ENCODE measurements around the gene PCGF2.
A peak's percentile ranks its signal among the peaks of the same experiment; 100 is the strongest.

PCGF2 gene

GRCh38 chr17:38752308-38753070 lies 4.4 kb upstream of the PCGF2 start, which contains the start of gene PSMB3:
TSS of gene PSMB3 (plus strand) at chr17:38752741. CDS start at chr17:38752827, 86 bp downstream.
- H3K4me3 ChIP-seq (ENCODE audit: low read length), result peak within 1 kb of the TSS; percentile 69
- peak; percentile 100 for DNase-seq (ENCODE audit: low read depth, low spot score)

DNA sequence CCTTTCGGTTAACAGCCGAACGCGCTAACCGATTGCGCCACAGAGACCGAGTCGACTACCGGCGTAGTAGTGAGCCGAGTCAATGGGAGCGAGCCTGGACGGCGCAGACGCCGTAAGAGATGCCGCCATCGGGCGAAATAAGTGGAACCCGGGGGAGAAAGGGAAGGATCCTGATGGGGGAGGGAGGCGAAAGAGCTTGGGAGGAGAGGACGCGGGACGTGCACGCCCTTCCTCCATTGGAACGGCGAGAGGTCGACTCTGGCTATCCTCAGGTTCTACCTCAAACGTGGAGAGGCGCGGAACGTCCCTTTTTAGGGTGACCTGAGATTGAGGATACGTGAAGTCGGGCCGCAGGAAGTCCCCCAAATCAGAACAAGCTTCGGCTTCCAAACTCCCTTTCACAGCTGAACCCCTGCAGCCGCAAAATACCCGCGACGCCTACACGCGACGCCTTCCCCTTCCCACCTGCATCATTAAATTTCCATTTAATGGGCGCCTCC lies 3.7 kb upstream of the PCGF2 start:
- DNase-seq (ENCODE audit: low read depth, low spot score), result peak; percentile 77
- H3K4me3 ChIP-seq (ENCODE audit: low read length), result peak overlapping the region; percentile 69

DNA sequence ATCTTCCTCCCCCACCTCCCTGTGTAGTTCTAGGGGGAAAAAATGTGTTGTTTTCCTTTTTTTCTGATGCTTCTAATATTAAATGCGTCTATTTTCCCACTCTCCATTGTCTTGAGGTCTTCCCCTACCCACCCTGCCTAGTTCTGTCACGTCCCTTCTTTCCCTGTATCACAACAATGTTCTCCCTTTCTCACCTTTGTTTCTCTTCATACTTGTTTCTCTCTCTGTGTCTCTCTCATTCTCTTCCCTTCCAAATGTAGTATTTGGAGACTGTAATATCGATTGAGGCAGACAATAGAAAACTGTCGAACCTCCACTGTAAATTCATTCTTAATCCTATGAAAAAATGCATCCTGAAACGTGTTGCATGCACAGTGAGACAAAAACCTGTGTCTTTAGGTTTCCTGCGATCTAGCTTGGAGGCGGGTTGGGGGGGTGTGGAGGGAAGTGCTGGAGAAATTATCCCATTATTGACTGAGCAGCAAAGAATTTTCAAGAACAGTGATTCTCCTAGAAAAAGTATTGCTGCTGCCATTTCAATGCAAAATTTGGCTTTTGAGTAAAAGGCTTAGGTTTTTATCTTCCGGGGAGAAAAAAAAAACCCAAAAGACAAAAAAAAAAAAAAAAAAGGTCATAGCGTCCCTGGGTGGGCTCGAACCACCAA lies 3.1 kb upstream of the PCGF2 start:
- H3K4me3 ChIP-seq (ENCODE audit: low read length), result peak overlapping the region; percentile 69
- DNase-seq (ENCODE audit: low read depth, low spot score), result no peak

DNA sequence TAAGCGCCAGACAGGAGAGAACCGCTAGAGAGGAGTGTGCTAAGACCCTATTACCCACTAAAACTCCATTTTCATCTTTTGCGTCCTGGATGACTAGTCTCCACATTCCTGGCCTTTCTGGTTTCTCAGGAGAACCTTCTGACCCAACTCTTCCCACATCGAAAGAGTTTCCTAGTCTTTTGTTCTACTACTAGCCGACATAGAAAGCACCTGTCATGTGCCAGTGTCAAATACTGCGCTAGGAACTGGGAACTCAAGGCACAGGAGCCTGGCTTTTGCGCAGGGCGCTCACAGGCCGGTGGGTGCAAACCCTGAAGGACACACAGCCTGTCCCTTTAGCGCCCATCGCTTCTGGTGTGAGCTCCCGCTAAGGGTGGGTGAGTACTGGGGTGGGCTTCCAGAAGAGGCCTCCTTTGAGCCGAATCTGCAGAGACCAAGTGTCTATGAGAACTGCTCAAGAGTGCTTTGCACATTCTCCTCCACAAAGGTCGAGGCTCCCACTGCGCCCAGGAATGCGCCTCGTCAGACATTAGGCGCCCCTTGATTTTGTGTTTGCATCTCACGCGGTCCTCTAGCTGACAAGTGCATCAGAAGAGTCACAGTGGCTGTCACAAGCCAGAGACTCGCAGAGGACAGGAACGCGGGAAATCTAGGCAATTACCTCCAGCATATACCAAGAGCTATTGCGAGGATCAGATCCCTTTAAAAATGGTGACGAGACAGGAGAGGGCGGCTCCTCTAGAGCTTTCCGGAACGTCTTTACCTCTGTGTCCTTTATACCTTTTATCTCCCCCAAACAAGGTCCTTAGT lies 2.4 kb upstream of the PCGF2 start:
- peak overlapping the region; percentile 69 for H3K4me3 ChIP-seq (ENCODE audit: low read length)
- DNase-seq (ENCODE audit: low read depth, low spot score), result no peak

DNA sequence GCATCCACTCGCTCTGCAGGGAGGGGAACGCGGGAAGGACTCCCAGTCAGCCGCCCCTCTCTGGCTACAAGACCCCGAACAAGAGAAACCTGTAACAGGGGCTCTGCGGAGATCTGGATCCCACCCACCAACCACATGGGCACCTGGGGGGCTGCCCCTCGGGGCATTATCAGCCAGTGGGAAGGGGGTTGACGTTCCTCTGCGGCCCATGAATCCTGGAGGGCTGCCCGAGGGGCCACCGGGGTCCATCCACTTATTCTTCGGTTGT lies 1.8 kb upstream of the PCGF2 start:
- no peak overlapping the region for H3K4me3 ChIP-seq (ENCODE audit: low read length)
- DNase-seq (ENCODE audit: low read depth, low spot score), result no peak

DNA sequence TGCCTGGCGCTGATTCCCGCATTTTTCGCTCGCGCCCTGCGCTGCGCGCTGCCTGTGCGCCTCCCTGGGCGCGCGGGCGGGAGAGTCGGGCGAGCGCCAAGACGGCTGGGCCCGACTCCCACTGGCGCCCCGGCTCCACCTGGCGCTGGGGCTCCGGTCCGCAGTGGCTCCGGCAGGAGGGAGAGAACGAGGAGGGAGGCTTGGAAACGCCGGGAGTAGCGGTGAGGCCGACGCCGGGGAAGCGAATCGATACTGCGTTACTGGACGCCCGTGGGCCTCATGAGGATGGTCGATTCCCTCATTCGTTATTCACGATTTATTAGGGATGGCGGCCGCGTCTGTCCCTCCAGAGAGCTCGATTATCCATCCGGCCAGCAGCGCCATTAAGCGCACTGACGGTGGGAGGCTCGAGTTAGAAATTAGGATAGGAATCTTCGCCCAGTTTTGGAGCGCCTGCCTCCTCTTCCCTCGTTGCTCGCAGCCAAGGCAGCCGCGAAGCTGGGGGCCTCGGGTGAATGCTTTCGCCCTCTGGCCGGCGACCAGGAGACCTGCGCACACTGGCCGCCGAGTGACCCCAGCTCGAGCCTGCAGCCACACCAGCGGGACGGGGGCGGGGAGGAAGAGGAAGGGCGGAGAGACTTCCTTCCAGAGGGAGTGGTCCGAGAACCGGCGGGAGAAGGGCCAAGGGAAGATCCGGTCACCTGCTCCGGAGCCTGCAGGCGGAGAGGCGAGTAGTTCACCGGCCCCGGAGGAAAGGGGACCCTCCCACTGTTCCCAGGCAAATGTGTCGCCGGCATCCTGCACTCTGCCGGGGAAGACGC lies 1.3 kb upstream of the PCGF2 start:
- DNase-seq (ENCODE audit: low read depth, low spot score), result no peak
- no peak overlapping the region for H3K4me3 ChIP-seq (ENCODE audit: low read length)

DNA sequence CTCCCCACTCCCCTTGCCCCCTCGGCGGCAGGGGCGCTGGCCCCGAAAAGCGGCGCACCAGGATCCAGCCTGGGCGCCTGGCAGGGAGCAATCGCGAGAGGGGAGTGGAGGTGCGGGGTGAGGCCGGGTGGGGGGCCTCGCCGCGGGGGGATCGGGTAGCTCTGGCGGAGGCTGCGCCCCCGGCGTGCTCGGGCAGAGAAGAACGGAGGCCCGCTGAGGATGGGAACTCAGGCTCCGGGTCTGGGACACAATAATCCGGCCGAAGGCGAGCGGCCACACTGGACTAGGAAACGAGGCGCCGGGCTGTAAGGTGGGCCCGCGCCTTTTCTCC lies 721 bp upstream of the PCGF2 start:
- H3K4me3 ChIP-seq (ENCODE audit: low read length), result no peak overlapping the region
- DNase-seq (ENCODE audit: low read depth, low spot score), result no peak

DNA sequence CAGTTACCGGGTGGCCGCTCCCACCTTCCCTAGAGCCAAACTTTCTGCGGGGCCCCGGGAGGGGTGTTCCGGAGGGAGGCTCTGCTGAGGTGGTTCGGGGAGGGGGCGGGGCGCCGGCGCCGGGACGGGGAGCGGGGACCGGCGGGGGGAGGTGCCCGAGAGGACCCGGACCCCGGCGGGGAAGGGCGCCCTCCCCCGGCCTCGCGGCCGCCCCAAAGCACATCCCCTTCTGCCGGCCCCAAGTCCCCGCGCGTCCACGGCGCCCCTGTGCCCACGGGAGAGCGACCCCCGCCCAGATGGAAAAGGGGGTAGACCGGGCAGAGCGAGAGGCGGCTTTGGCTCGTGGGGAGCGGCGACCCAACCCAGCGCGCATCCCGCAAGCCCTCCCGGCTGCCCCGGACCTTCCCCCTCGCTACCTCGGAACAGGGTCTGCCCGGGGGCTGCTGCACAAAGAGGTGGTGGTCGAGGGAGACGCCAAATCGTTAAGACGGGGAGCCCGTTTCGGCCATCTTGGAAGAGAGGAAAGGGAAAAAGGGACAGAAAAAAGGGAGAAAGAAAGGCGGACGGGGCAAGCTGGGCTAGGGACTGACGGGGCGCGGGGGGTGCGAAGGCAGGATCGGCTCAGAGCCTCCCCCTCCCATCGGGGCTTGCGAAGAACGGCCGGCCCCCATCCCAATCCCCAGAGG lies 530 bp downstream of the PCGF2 start:
- no peak for DNase-seq (ENCODE audit: low read depth, low spot score)
- H3K4me3 ChIP-seq (ENCODE audit: low read length), result peak overlapping the region; percentile 88

DNA sequence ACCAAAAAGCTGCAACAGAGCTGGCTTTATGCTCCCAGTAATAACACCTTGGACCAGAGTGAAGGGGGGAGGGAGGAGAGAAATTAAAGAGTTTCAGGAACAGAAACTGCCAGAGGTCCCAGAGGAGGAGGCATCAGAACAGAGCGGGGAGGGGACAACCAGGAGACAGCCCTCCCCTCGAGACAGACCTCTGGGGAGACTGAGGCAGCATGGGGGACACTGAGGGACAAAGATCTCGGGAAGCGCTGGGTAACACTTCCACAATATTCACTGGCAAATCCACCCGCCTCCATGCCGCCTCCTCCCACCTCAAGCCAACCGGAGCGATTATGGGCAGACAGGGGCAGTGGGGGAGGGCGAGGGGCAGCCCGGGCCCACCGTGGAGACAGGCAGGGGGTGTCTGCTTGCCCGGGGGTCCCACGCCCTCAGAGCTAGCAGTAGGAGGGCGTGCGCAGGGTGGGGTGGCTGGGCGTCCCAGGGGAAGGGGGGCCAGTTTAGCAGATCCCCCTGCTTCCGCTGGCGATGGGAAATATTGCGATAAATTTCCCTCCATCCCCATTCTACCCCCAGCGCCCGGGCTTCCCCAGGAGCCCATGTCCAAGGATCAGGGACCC lies 1.2 kb downstream of the PCGF2 start:
- no peak for DNase-seq (ENCODE audit: low read depth, low spot score)
- H3K4me3 ChIP-seq (ENCODE audit: low read length), result peak overlapping the region; percentile 88

DNA sequence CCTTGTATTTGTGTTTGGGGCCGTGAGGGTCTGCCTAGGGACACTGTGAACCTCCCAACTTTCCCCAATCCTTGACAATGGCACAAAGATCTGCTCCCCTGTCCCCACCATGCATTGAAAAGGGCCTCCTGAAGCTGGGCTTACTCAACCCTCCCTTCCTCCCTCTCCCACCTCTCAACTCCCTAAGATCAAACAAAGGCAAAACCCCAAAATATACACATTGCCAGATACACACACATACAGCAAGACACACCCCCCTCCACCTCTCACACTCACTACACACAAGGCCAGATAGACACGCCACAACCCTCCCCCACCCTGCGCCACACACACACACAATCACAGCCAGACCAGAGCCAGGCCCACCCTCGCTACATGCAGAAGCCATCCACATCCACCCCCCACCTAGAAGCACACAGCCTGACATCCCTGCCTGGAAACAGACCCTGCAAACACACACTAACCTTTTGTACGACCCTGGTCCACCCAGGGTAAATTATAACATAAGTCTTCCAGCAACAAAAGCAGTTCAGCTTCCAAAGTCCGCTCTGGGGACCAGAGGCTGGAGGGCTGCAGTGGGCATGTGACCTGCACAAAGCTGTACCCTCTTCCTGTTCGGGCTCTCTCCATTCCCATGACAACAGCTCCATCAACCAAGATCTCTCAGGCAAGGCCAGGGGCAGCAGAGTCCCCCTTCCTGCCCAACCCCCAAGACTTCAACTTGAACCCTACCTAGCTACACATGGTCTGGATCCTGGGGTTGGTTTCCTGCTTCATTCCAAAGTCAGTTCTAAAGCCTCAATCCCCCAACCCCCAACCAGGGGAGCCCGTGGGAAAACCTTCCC lies 1.9 kb downstream of the PCGF2 start:
- DNase-seq (ENCODE audit: low read depth, low spot score), result no peak
- H3K4me3 ChIP-seq (ENCODE audit: low read length), result peak overlapping the region; percentile 88

DNA sequence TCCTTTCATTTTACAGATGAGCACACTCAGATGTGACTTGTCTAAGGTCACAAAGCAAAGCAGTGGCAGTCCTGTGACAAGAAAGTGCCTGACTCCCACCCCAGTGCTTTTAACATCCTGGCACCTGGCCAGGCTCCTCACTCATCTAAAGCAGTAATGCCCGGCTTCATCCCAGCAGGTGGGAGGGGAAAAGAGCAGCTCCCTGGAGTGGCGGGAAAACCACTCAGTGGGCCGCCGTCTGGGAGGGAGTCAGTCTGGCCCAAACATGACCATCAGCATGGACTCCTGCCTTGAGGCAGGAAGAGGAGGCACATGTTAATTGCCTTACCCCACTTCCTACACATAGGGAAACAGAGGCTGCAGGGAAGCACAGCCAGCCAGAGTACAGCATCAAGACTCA lies 2.6 kb downstream of the PCGF2 start:
- no peak for DNase-seq (ENCODE audit: low read depth, low spot score)
- no peak overlapping the region for H3K4me3 ChIP-seq (ENCODE audit: low read length)

- DNase-seq (ENCODE audit: low read depth, low spot score), result no peak
Measured at GRCh38 chr17:38743556-38744171, 4.5 kb downstream of the PCGF2 start.

GRCh38 chr17:38742411-38743308 lies 5.5 kb downstream of the PCGF2 start:
- no peak overlapping the region for H3K4me3 ChIP-seq (ENCODE audit: low read length)
- no peak for DNase-seq (ENCODE audit: low read depth, low spot score)

More at GRCh38 chr17:38743556-38744171, 4.5 kb downstream of the PCGF2 start:
- no peak overlapping the region for H3K4me3 ChIP-seq (ENCODE audit: low read length)

DNA sequence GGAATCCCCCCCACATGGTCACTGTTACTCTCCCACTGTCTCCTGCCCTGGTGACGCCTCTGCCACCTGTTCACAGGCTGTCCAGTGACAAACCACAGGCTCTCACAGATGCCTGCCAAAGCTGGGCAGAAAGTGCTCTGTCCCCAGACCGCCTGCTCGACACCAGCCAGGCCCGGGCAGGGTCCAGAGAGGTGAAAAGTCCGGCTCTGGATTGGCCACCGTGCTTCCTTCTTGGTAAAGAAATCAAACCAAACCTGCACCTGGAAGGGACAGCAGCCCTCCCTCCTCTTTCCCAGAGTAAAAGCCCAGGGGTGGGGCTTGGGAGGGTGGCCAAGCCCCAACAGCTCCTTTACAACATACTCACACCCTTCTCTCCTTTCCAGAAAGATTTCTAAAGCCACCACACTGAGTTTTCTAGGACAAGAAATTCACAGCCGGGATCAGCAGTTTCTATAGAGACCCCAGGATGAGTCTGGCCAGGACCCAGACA lies 6.2 kb downstream of the PCGF2 start:
- DNase-seq (ENCODE audit: low read depth, low spot score), result no peak
- no peak overlapping the region for H3K4me3 ChIP-seq (ENCODE audit: low read length)

GRCh38 chr17:38741461-38741860 lies 6.7 kb downstream of the PCGF2 start:
- DNase-seq (ENCODE audit: low read depth, low spot score), result no peak
- no peak overlapping the region for H3K4me3 ChIP-seq (ENCODE audit: low read length)

- DNase-seq (ENCODE audit: low read depth, low spot score), result no peak
- H3K4me3 ChIP-seq (ENCODE audit: low read length), result no peak overlapping the region
Measured at GRCh38 chr17:38740806-38741205, 7.3 kb downstream of the PCGF2 start.

Data from Jurkat, Clone E6-1 (cell line).